Measurements from ENCODE around the gene PNKD.

The PNKD gene

DNA sequence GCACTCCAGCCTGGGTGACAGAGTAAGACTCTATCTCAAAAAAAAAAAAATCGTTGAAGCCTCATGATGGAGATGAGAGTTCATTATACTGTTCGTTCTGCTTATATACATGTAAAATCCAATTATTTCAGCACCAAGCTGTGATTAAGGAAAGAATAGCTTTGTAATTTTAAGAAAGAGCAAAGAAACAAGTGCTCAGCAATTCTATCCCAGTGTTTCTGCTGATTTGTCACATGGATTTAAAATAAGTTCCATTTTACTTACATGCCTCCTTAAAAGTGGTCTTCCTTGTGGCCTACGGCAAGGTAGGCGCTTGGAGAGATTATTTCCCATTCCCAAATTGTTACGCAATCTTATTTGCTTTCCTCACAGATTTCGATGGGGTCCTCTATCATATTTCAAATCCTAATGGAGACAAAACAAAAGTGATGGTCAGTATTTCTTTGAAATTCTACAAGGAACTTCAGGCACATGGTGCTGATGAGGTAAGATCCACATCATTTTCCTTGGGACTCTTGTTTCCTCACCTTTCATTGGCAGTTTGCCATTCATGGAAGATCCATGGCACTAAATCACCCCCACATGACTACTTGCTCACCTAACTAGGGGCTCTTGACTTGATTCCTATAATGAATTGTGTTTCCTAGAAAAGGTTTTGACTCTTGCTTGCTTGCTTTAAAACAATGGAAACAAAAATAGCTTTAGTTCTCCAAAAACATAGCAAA lies 41.8 kb upstream of the PNKD start:
- H3K27me3 ChIP-seq (replicated peaks; ENCODE audit: control insufficient read depth, insufficient read depth, low read length), result no peaks in the 10 kb centered on the region
- no peak overlapping the region for H3K4me3 ChIP-seq (replicated peaks; ENCODE audit: low read depth, low read length)
- no peak for DNase-seq (ENCODE audit: extremely low read depth, insufficient read length)
- TF ChIP-seq, protein P1, sequence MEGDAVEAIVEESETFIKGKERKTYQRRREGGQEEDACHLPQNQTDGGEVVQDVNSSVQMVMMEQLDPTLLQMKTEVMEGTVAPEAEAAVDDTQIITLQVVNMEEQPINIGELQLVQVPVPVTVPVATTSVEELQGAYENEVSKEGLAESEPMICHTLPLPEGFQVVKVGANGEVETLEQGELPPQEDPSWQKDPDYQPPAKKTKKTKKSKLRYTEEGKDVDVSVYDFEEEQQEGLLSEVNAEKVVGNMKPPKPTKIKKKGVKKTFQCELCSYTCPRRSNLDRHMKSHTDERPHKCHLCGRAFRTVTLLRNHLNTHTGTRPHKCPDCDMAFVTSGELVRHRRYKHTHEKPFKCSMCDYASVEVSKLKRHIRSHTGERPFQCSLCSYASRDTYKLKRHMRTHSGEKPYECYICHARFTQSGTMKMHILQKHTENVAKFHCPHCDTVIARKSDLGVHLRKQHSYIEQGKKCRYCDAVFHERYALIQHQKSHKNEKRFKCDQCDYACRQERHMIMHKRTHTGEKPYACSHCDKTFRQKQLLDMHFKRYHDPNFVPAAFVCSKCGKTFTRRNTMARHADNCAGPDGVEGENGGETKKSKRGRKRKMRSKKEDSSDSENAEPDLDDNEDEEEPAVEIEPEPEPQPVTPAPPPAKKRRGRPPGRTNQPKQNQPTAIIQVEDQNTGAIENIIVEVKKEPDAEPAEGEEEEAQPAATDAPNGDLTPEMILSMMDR (IDR thresholded peaks at IDR 0.05; ENCODE audit: insufficient read depth, low read length, poor library complexity, severe bottlenecking), result no peak
- peaks cover 17% of the 10 kb centered on the region for H3K36me3 ChIP-seq (ENCODE audit: control insufficient read depth, insufficient read depth, low read length)

DNA sequence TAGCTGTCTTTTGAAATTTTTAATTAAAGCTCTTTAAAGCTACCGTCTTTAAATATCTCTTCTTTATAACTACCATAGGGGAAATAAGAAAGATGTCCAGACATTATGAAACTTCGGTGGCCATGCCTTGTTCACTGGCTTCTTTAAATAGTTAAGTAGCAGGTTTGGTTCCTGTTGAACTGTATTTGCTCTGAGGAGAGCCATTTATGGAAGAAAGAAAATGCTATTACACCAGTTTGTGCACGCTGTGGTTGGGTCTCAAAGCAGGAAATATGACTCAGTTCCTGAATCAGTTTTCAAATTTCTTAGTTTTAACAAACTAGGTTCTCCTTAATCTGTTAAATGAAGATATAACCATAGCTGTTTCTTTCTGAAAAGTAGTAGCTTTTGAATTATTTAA lies 41.1 kb upstream of the PNKD start:
- Histone ChIP-seq H3K36me3 (ENCODE audit: control insufficient read depth, insufficient read depth, low read length) (peaks cover 17% of the 10 kb centered on the region), H3K4me3 (replicated peaks; ENCODE audit: low read depth, low read length) (no peak overlapping the region), H3K27me3 (replicated peaks; ENCODE audit: control insufficient read depth, insufficient read depth, low read length) (no peaks in the 10 kb centered on the region)
- TF ChIP-seq, protein P1 (IDR thresholded peaks at IDR 0.05; ENCODE audit: insufficient read depth, low read length, poor library complexity, severe bottlenecking), result no peak
- peak; percentile 75 for DNase-seq (ENCODE audit: extremely low read depth, insufficient read length)

DNA sequence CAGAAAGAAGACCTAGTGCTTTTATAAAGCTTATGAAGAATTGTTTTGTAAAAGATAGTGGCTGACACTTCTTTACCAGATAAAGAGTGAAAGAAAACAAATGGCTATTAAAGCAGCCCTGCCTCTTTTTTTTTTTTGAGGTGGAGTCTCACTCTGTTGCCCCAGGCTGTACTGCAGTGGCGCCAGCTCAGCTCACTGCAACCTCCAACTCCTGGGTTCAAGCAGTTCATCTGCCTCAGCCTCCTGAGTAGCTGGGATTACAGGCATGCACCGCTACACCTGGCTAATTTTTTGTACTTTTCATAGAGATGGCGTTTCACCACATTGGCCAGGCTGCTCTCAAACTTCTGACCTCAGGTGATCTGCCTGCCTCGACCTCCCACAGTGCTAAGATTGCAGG lies 40.5 kb upstream of the PNKD start:
- DNase-seq (ENCODE audit: extremely low read depth, insufficient read length), result no peak
- Histone ChIP-seq H3K4me3 (replicated peaks; ENCODE audit: low read depth, low read length) (0 out of 2 replicates have a peak overlapping the region, but pooled peaks have one; percentile 7), H3K36me3 (ENCODE audit: control insufficient read depth, insufficient read depth, low read length) (peaks cover 19% of the 10 kb centered on the region)

DNA sequence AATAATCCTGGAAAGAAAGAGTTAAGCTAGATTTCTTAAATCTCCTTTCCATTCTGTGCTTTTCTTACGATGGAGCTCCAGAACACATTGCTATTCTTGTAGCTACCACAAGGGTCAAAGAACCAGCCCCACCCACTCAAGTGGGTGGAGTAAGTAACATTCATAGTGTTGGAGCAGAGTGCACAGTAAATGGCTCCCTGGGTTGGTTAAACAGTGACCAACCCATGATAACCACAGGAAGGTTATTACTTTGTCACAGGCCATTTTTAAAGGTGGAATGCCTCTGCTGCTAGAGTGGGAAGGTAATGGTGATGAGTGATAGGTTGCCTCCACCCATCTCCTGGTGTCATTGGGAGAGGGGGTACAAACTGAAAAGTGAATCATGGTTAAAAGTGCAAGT lies 39.4 kb upstream of the PNKD start:
- Histone ChIP-seq H3K27me3 (replicated peaks; ENCODE audit: control insufficient read depth, insufficient read depth, low read length) (no peaks in the 10 kb centered on the region), H3K4me3 (replicated peaks; ENCODE audit: low read depth, low read length) (no peak overlapping the region), H3K36me3 (ENCODE audit: control insufficient read depth, insufficient read depth, low read length) (peaks cover 19% of the 10 kb centered on the region)
- no peak for DNase-seq (ENCODE audit: extremely low read depth, insufficient read length)
- TF ChIP-seq, protein P1 (IDR thresholded peaks at IDR 0.05; ENCODE audit: insufficient read depth, low read length, poor library complexity, severe bottlenecking), result peak; percentile 9

More for the DNA sequence above, 40.5 kb upstream of the PNKD start:
- H3K27me3 ChIP-seq (replicated peaks; ENCODE audit: control insufficient read depth, insufficient read depth, low read length), result no peaks in the 10 kb centered on the region
- TF ChIP-seq, protein P1 (IDR thresholded peaks at IDR 0.05; ENCODE audit: insufficient read depth, low read length, poor library complexity, severe bottlenecking), result no peak

DNA sequence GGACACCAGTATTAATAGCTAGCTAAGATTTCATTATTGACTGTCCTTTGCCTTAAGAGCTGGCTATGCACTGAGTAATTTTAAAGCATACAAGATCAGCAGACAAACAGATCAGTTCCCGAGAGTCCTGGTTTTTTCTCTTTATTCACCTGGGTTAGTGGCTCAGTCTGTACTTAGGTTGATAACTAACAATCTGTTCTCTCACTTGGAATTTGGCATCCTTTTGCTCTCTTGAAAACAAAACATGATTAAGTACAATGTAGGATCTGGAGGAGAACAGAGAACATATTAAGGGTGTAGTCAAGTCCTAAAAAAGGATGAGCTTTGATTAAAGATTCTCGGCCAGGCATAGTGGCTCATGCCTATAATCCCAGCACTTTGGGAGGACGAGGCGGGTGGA lies 36.8 kb upstream of the PNKD start:
- Histone ChIP-seq H3K4me3 (replicated peaks; ENCODE audit: low read depth, low read length) (no peak overlapping the region), H3K36me3 (ENCODE audit: control insufficient read depth, insufficient read depth, low read length) (peaks cover 18% of the 10 kb centered on the region), H3K27me3 (replicated peaks; ENCODE audit: control insufficient read depth, insufficient read depth, low read length) (no peaks in the 10 kb centered on the region)
- TF ChIP-seq, protein P1 (IDR thresholded peaks at IDR 0.05; ENCODE audit: insufficient read depth, low read length, poor library complexity, severe bottlenecking), result no peak
- DNase-seq (ENCODE audit: extremely low read depth, insufficient read length), result no peak

Measured in GM06990 (cell line).